Parathyroid adenoma (tissue), 2 donors: Measurements from ENCODE around the gene WFDC6.

Experiments used
- H2AFZ ChIP-seq: fragments of 300-600 bp; sonication (generic); one replicate; pipeline ENCODE4 v1.7.0; 2017; ENCODE audit warnings: antibody characterized with exemption, mild to moderate bottlenecking
- H3K27ac ChIP-seq: fragments of 300-600 bp; sonication (generic); one replicate; pipeline ENCODE4 v1.7.0; 2017
- H3K27me3 ChIP-seq: fragments of 300-600 bp; sonication (generic); one replicate; pipeline ENCODE4 v1.7.0; 2017; ENCODE audit warnings: low read length; ENCODE audit not compliant: control insufficient read depth, insufficient read depth
- H3K36me3 ChIP-seq: fragments of 300-600 bp; sonication (generic); one replicate; pipeline ENCODE4 v1.7.0; 2017; ENCODE audit warnings: low read length; ENCODE audit not compliant: control insufficient read depth, insufficient read depth
- H3K4me1 ChIP-seq: fragments of 300-600 bp; sonication (generic); one replicate; pipeline ENCODE4 v1.7.0; 2017; ENCODE audit warnings: control low read depth
- H3K4me2 ChIP-seq: fragments of 300-600 bp; sonication (generic); one replicate; pipeline ENCODE4 v1.7.0; 2017; ENCODE audit warnings: low read length
- H3K4me3 ChIP-seq: fragments of 300-600 bp; sonication (generic); one replicate; pipeline ENCODE4 v1.7.0; 2017; ENCODE audit warnings: low read depth, low read length
- H3K79me2 ChIP-seq: fragments of 300-600 bp; sonication (generic); one replicate; pipeline ENCODE4 v1.7.0; 2017; ENCODE audit warnings: control low read depth
- H3K9ac ChIP-seq: fragments of 300-600 bp; sonication (generic); one replicate; pipeline ENCODE4 v1.7.0; 2017; ENCODE audit warnings: mild to moderate bottlenecking
- H3K9me3 ChIP-seq: fragments of 300-600 bp; sonication (generic); one replicate; pipeline ENCODE4 v1.7.0; 2017; ENCODE audit warnings: low read length; ENCODE audit not compliant: control insufficient read depth
- TF ChIP-seq, protein P1 (sequence below): fragments of 300-600 bp; sonication (generic); IDR thresholded peaks from one replicate; pipeline ENCODE4 v1.7.0; 2017; ENCODE audit warnings: antibody characterized with exemption, mild to moderate bottlenecking
- donor health status: primary hyperparathyroidism.

Gene WFDC6

GRCh38 chr20:45564760-45565276, 25.5 kb upstream of the WFDC6 start:
- H3K27me3 ChIP-seq: no peaks in the 10 kb centered on the region
- H3K9me3 ChIP-seq: no peaks in the 10 kb centered on the region
- H3K4me2 ChIP-seq: no peak overlapping the region
- H3K79me2 ChIP-seq: no peaks in the 10 kb centered on the region
- no peak overlapping the region for H3K4me3 ChIP-seq
- no peak overlapping the region for H3K27ac ChIP-seq
- H2AFZ ChIP-seq: no peak overlapping the region
- TF ChIP-seq, protein P1, sequence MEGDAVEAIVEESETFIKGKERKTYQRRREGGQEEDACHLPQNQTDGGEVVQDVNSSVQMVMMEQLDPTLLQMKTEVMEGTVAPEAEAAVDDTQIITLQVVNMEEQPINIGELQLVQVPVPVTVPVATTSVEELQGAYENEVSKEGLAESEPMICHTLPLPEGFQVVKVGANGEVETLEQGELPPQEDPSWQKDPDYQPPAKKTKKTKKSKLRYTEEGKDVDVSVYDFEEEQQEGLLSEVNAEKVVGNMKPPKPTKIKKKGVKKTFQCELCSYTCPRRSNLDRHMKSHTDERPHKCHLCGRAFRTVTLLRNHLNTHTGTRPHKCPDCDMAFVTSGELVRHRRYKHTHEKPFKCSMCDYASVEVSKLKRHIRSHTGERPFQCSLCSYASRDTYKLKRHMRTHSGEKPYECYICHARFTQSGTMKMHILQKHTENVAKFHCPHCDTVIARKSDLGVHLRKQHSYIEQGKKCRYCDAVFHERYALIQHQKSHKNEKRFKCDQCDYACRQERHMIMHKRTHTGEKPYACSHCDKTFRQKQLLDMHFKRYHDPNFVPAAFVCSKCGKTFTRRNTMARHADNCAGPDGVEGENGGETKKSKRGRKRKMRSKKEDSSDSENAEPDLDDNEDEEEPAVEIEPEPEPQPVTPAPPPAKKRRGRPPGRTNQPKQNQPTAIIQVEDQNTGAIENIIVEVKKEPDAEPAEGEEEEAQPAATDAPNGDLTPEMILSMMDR: no peak
- H3K36me3 ChIP-seq: no peaks in the 10 kb centered on the region
- no peak overlapping the region for H3K9ac ChIP-seq
- H3K4me1 ChIP-seq: no peaks in the 10 kb centered on the region

DNA sequence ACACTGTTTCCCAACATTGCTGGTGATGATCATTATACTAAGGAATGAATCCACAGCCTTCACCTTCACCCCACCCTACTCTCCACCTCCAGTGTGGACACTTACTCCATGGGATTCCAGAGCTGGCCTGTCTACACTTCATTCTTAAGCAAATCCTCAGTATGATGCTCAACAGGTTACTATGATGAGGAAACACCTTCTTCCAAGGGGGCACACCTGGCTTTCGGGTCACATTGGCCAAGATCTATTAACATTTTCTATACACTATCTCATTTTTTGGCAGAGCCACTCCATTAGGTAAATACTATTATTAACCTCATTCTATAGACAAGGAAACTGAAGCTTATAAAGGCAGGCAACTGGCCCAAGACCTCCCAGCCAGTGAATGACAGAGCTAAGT, 15.9 kb upstream of the WFDC6 start:
- no peak overlapping the region for H3K4me3 ChIP-seq
- H3K79me2 ChIP-seq: no peaks in the 10 kb centered on the region
- H3K9ac ChIP-seq: no peak overlapping the region
- no peak overlapping the region for H3K27ac ChIP-seq
- no peak overlapping the region for H2AFZ ChIP-seq
- no peaks in the 10 kb centered on the region for H3K27me3 ChIP-seq
- no peaks in the 10 kb centered on the region for H3K36me3 ChIP-seq
- H3K9me3 ChIP-seq: no peaks in the 10 kb centered on the region
- TF ChIP-seq, protein P1: no peak
- H3K4me1 ChIP-seq: no peaks in the 10 kb centered on the region
- no peak overlapping the region for H3K4me2 ChIP-seq

- no peaks in the 10 kb centered on the region for H3K36me3 ChIP-seq
- H3K9me3 ChIP-seq: no peaks in the 10 kb centered on the region
- no peak overlapping the region for H3K27ac ChIP-seq
- H3K4me3 ChIP-seq: no peak overlapping the region
- no peak overlapping the region for H3K4me2 ChIP-seq
- no peak overlapping the region for H3K9ac ChIP-seq
- H3K79me2 ChIP-seq: no peaks in the 10 kb centered on the region
- no peaks in the 10 kb centered on the region for H3K4me1 ChIP-seq
- TF ChIP-seq, protein P1: no peak
- H2AFZ ChIP-seq: no peak overlapping the region
- no peaks in the 10 kb centered on the region for H3K27me3 ChIP-seq
These were observed 13.2 kb upstream of the WFDC6 start for GRCh38 chr20:45552456-45552855.

DNA sequence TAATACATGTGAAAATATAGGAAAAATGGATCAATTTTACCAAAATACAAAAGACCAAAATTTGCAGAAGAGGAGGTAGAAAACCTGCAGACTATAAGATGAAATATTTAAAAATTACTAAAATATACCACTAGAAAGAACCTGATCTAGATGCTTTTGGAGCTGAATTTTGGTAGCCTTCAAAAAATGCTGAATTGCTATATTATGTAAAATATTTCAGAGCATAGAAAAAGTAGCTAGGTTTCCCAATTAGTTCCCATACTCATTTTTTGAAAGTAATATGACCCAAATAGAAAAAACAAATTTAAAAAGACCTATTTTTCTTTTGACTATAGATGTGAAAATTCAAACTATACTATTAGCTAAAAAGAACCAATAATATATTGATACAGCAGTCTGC, 11.5 kb upstream of the WFDC6 start:
- no peak overlapping the region for H3K9ac ChIP-seq
- no peak overlapping the region for H3K27ac ChIP-seq
- H3K79me2 ChIP-seq: no peaks in the 10 kb centered on the region
- no peak overlapping the region for H3K4me3 ChIP-seq
- H3K4me2 ChIP-seq: no peak overlapping the region
- TF ChIP-seq, protein P1: no peak
- H2AFZ ChIP-seq: no peak overlapping the region
- no peaks in the 10 kb centered on the region for H3K4me1 ChIP-seq
- H3K9me3 ChIP-seq: no peaks in the 10 kb centered on the region
- no peaks in the 10 kb centered on the region for H3K36me3 ChIP-seq
- H3K27me3 ChIP-seq: no peaks in the 10 kb centered on the region

DNA sequence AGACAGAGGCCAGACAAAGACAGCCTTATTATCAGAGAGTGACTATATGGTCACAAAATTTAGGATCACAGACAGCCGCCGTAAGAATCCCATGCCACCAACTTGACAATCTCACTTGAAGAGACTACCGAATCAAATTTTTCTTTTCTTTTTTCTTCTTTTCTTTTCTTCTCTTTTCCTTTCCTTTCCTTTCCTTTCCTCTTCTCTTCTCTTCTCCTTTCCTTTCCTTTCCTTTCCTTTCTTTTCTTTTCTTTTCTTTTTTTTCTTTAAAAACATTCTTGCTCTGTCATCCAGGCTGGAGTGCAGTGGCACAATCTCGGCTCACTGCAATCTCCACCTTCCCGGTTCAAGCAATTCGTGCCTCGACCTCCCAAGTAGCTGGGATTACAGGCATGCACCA, 9.1 kb upstream of the WFDC6 start:
- no peak overlapping the region for H3K27ac ChIP-seq
- H3K36me3 ChIP-seq: no peaks in the 10 kb centered on the region
- TF ChIP-seq, protein P1: no peak
- no peak overlapping the region for H2AFZ ChIP-seq
- no peak overlapping the region for H3K4me2 ChIP-seq
- no peaks in the 10 kb centered on the region for H3K27me3 ChIP-seq
- H3K9me3 ChIP-seq: no peaks in the 10 kb centered on the region
- H3K4me1 ChIP-seq: no peaks in the 10 kb centered on the region
- no peaks in the 10 kb centered on the region for H3K79me2 ChIP-seq
- no peak overlapping the region for H3K4me3 ChIP-seq
- no peak overlapping the region for H3K9ac ChIP-seq
